ENCODE measurements around the gene ARHGEF7. TPM values are rescaled to one million over a fixed set of nuclear protein-coding genes. Genes with fewer than 3 reads are reported as not detected.

The ARHGEF7 gene
- total RNA-seq, 1 experiment from 2014 or later = 46.2 TPM

- H3K27ac ChIP-seq (ENCODE audit: low read depth, low read length) = no peak overlapping the region
- no peak for ATAC-seq
- H3K4me3 ChIP-seq (replicated peaks in 1 of 2; ENCODE audit: low read depth in 1 of 2, low read length in 2 of 2) = no peak overlapping the region
- peaks cover 6% of the 10 kb centered on the region; the same call in 1 of the 2 replicates for H3K79me2 ChIP-seq (ENCODE audit: insufficient read depth, low read length)
- DNase-seq (ENCODE audit: low read depth, low spot score) = no peak
- H3K36me3 ChIP-seq (ENCODE audit: control insufficient read depth in 1 of 2, insufficient read depth in 2 of 2, low read length in 2 of 2) = peaks cover 8 to 11% of the 10 kb centered on the region in 2 experiments; a peak in 3 of 4 replicates
- no peak overlapping the region for H3K4me2 ChIP-seq (ENCODE audit: low read length)
- intact Hi-C loops (cut with micrococcal nuclease) = no loop called here
- H4K20me1 ChIP-seq (ENCODE audit: insufficient read depth) = no peaks in the 10 kb centered on the region
- no peaks in the 10 kb centered on the region for H3K27me3 ChIP-seq (ENCODE audit: insufficient read depth, low read length)
- H3K9me2 ChIP-seq (ENCODE audit: insufficient read depth) = no peaks in the 10 kb centered on the region
- no peak overlapping the region for H2AFZ ChIP-seq (ENCODE audit: low read depth, low read length, poor library complexity, severe bottlenecking)
- TF ChIP-seq REST (IDR thresholded peaks at IDR 0.05; ENCODE audit: low read depth) = no peak
- TF ChIP-seq TCF7L2 (IDR thresholded peaks at IDR 0.05; ENCODE audit: borderline replicate concordance, extremely low read depth, insufficient read depth, insufficient read length) = no peak
- TF ChIP-seq ZBTB33 (IDR thresholded peaks at IDR 0.05; ENCODE audit: extremely low read depth, insufficient replicate concordance, low read length) = no peak
- no peak for TF ChIP-seq EZH2phosphoT487 (IDR thresholded peaks at IDR 0.05; ENCODE audit: borderline replicate concordance)
- TF ChIP-seq POLR2A (IDR thresholded peaks at IDR 0.05; ENCODE audit: borderline replicate concordance, extremely low read depth, insufficient read depth, insufficient read length) = no peak
- TF ChIP-seq ELF1 (IDR thresholded peaks at IDR 0.05; ENCODE audit: borderline replicate concordance, low read depth) = no peak
- TF ChIP-seq RAD21 (IDR thresholded peaks at IDR 0.05; ENCODE audit: low read depth) = no peak
- TF ChIP-seq ZFX (IDR thresholded peaks at IDR 0.05) = no peak
- TF ChIP-seq ZNF274 (IDR thresholded peaks at IDR 0.05; ENCODE audit: low read depth, low read length) = no peak
- no peak for TF ChIP-seq POLR2AphosphoS5 (IDR thresholded peaks at IDR 0.05; ENCODE audit: low read depth, low read length)
- no peak for TF ChIP-seq EZH2 (IDR thresholded peaks at IDR 0.05)
- TF ChIP-seq CBX3 (IDR thresholded peaks at IDR 0.05; ENCODE audit: low read depth) = no peak
- TF ChIP-seq FOSL1 (IDR thresholded peaks at IDR 0.05; ENCODE audit: low read depth) = no peak
- no peak for TF ChIP-seq JUND (IDR thresholded peaks at IDR 0.05)
- TF ChIP-seq CTCF (IDR thresholded peaks at IDR 0.05 in 2 of 3, conservative IDR thresholded peaks at IDR 0.05 in 1 of 3; ENCODE audit: borderline replicate concordance in 1 of 3, insufficient read depth in 1 of 3, low read depth in 2 of 3, low read length in 2 of 3) = no peak
- ChIA-PET POLR2A (no interaction called here), CTCF (no interaction called here), RAD21 (ENCODE audit: low non-redundant PET in 1 of 2, low total read pairs in 2 of 2, uncharacterized antibody in 2 of 2, unreplicated experiment in 2 of 2) (no interaction called here)
- H3K4me1 ChIP-seq (ENCODE audit: control insufficient read depth in 1 of 2, insufficient read depth in 2 of 2, low read length in 2 of 2) = no peaks in the 10 kb centered on the region
- no TSS peak for BruUV-seq (replicated peaks)
- H3K9me3 ChIP-seq (ENCODE audit: control insufficient read depth in 1 of 2, insufficient read depth in 1 of 2, low read depth in 1 of 2, low read length in 2 of 2) = no peaks in the 10 kb centered on the region
- H3K9ac ChIP-seq (ENCODE audit: low read length) = no peak overlapping the region
Observed at GRCh38 chr13:111267784-111268183, 152.7 kb downstream of the ARHGEF7 start.
